Eye (tissue), 1 donor: Measurements from ENCODE around the gene MIEF1.

Experiments
- DNase-seq: peaks from one replicate; pipeline ENCODE4 v3.0.0-alpha.2; 2015

Gene MIEF1

GRCh38 chr22:39563571-39564428 lies 61.7 kb downstream of the MIEF1 start:
- no peak for DNase-seq

GRCh38 chr22:39565414-39565944 lies 63.4 kb downstream of the MIEF1 start:
- no peak for DNase-seq

GRCh38 chr22:39567135-39567946 lies 65.3 kb downstream of the MIEF1 start:
- no peak for DNase-seq
